Lower leg skin (tissue), 4 donors: ENCODE data around the gene SIK3. TPM values are rescaled to one million over a fixed set of nuclear protein-coding genes. Genes with fewer than 3 reads are reported as not detected.

Experiments
- DNase-seq, 2 donors: peaks; one replicate each; pipeline ENCODE4 v3.0.0-alpha.2; 2019; ENCODE audit warnings: low spot score in 2 of 2
- H3K4me3 ChIP-seq: fragments of 200-600 bp; sonication (generic); 2 replicates; pipeline ENCODE4 v1.5.1; 2017; ENCODE audit warnings: mild to moderate bottlenecking, low read depth; ENCODE audit not compliant: poor library complexity, severe bottlenecking
- POLR2A ChIP-seq, 2 donors: fragments of 450-650 bp; IDR thresholded peaks; one replicate each; pipeline ENCODE4 v1.6.1; 2016 to 2017; ENCODE audit warnings: antibody characterized with exemption in 2 of 2, mild to moderate bottlenecking in 1 of 2, moderate library complexity in 1 of 2
- WGBS, 2 donors: methylation state at CpG; one replicate each; pipeline ENCODE4 v1.1.5; 2018; 5-methylcytosine and 5-hydroxymethylcytosine counted together
- intact Hi-C: fragments of 100-400 bp; cut with DNase I; formaldehyde crosslinking; loops from one replicate; pipeline ENCODE4 v1.15.0; 2023; ENCODE audit warnings: low total_unique reads
- total RNA-seq, 4 donors: library from RNA; depleted of rRNA; stranded (reverse); fragments of >200 nt; gene quantifications; one replicate each; pipeline ENCODE4 v1.1.0, GENCODE V29; 2016
- TF ChIP-seq, protein P1 (sequence below), 3 donors: fragments of 450-650 bp; IDR thresholded peaks; one replicate each; pipeline ENCODE4 v1.5.1; 2016; ENCODE audit warnings: antibody characterized with exemption in 3 of 3, mild to moderate bottlenecking in 3 of 3, moderate library complexity in 2 of 3

The SIK3 gene
- total RNA-seq, 4 donors from 2014 or later, result 26.7 to 37.5 (median 30.1) TPM

DNA sequence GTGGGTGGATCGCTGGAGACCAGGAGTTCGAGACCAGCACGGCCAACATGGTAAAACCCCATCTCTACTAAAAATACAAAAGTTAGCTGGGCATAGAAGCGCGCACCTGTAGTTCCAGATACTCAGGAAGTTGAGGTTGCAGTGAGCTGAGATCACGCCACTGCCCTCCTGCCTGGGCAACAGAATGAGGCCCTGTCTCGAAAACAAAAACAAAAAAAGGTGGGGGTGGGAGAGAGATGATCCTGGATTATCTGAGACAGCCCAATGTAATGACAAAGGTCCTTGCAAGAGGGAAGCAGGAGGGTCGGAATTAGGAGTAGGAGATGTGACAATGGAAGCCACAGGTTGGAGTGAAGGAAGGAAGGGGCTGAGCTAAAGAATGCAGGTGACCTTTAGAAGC is 173.2 kb downstream of the SIK3 start:
- 89 to 95% methylated on average over 8 of the region's 8 CpGs for WGBS, 2 donors
- intact Hi-C loops, result no loop called here
- DNase-seq, result no peak
- no peak for TF ChIP-seq POLR2A (IDR thresholded peaks at IDR 0.05)
- TF ChIP-seq, protein P1, sequence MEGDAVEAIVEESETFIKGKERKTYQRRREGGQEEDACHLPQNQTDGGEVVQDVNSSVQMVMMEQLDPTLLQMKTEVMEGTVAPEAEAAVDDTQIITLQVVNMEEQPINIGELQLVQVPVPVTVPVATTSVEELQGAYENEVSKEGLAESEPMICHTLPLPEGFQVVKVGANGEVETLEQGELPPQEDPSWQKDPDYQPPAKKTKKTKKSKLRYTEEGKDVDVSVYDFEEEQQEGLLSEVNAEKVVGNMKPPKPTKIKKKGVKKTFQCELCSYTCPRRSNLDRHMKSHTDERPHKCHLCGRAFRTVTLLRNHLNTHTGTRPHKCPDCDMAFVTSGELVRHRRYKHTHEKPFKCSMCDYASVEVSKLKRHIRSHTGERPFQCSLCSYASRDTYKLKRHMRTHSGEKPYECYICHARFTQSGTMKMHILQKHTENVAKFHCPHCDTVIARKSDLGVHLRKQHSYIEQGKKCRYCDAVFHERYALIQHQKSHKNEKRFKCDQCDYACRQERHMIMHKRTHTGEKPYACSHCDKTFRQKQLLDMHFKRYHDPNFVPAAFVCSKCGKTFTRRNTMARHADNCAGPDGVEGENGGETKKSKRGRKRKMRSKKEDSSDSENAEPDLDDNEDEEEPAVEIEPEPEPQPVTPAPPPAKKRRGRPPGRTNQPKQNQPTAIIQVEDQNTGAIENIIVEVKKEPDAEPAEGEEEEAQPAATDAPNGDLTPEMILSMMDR (IDR thresholded peaks at IDR 0.05), result no peak
- no peak overlapping the region for H3K4me3 ChIP-seq

DNA sequence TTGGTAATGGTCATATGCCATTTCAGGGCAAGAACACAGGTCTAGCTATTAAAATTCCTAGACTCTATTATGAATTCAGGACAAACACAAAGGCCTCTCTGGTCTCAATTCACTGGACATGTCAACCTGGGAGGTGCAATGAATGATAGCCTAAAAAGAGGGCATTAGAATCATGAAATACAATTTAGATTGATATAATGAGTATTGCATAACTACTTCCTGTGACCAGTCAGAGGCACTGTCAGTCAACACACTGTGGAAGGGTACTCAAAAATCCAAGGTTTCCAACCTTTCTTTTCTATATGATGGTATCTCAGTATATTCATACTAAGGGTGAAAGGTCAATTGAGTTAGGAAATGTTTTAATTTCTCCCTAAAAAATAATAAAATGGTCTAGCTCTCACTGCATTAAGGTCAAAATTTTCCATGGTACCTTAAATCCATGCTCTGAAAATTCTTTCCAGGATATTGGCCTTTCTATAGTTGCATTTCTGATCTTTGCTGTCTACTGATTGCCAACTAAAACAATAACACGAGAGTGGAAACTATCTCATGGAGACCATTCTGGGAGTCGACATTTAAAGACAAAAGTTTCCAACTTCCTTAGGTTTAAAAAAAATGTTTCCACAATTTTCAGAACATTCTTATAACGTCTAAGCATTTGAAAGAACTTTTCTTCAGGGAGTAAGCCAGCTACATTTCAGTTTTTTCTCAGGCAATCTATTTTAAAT is 179.1 kb downstream of the SIK3 start:
- DNase-seq, result no peak
- TF ChIP-seq, protein P1 (IDR thresholded peaks at IDR 0.05), result no peak
- no peak for TF ChIP-seq POLR2A (IDR thresholded peaks at IDR 0.05)
- 59 to 64% methylated on average over 3 of the region's 3 CpGs for WGBS, 2 donors
- no peak overlapping the region for H3K4me3 ChIP-seq
- intact Hi-C loops, result no loop called here

DNA sequence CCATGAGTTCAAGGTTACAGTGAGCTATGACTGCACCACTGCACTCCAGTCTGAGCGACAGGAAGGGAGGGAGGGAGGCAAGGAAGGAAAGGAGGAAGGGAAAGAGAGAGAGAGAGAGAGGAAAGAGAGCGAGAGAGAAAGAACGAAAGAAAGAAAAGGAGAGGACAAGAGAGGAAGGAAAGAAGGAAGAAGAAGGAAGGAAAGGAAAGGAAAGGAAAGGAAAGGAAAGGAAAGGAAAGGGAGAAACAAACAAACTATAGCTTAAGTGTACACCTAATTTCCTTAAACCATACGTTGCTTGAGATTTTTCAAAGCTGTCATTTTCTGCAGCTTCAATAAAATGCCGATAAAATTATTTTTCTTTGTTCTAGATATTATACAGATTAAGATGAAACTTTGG is 180.6 kb downstream of the SIK3 start:
- H3K4me3 ChIP-seq, result no peak overlapping the region
- 92 to 98% methylated on average over 5 of the region's 5 CpGs for WGBS, 2 donors
- TF ChIP-seq POLR2A (IDR thresholded peaks at IDR 0.05), result no peak
- TF ChIP-seq, protein P1 (IDR thresholded peaks at IDR 0.05), result no peak
- intact Hi-C loops, result no loop called here
- no peak for DNase-seq

DNA sequence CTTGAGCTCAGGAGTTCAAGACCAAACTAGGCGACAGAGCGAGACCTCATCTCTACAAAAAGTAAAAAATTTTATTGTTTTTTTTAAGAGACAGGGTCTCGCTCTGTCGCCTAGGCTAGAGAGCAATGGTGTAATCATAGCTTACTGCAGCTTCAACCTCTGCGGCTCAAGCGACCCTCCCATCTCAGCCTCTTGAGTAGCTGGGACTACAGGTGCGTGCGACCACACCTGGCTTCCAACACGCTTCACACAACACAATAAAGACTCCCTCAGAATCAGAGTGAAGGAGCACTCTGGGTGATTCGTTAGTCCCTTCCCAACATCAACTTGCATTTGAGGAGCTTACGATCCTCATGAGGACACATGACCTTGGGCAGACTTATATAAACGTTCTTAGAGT is 181.3 kb downstream of the SIK3 start:
- TF ChIP-seq POLR2A (IDR thresholded peaks at IDR 0.05), result no peak
- WGBS, 2 donors, result 92 to 97% methylated on average over 12 of the region's 12 CpGs
- intact Hi-C loops, result no loop called here
- DNase-seq, result no peak
- H3K4me3 ChIP-seq, result no peak overlapping the region

DNA sequence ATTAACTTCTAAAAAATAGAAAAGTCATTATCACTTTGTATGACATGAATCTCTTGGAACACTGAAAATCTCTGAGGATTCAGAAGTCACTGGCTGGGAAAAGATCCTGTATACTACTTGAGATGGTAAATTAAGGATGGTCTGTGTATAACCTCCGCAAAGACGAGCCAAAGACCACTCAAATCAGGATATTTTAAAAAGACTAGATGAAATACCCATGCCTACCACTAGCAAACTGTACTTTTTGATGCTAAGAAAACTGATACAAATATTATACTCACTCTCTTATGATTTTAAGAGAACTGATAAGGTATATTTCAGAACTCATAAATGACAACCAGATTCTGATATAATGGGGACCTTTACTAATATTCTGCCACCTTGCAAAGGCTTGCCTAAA is 182.2 kb downstream of the SIK3 start:
- WGBS, 2 donors, result 96 to 99% methylated on average over 2 of the region's 2 CpGs
- no peak for DNase-seq
- intact Hi-C loops, result no loop called here
- TF ChIP-seq POLR2A (IDR thresholded peaks at IDR 0.05), result no peak
- TF ChIP-seq, protein P1 (IDR thresholded peaks at IDR 0.05), result no peak
- H3K4me3 ChIP-seq, result no peak overlapping the region

DNA sequence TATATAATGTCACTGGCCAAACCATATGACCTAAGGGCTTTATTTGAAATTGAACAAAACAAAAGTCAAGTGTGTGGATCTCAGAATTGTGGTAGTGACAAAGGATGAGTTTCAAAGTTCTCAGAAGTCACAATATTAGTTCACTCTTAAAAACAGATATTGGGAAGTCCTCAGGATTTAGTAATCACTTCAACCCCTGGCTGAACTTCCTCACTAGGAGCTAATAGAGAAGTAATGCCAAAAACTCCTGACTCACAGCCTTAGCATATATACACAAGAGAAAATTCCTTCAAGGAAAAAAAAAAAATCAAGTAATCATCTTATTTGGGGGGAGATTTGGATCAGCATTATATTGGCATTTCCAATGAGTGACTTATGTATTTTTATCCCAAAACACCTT is 185.2 kb downstream of the SIK3 start:
- no peak for DNase-seq

More for the DNA sequence above, 185.2 kb downstream of the SIK3 start:
- no peak overlapping the region for H3K4me3 ChIP-seq
- TF ChIP-seq, protein P1 (IDR thresholded peaks at IDR 0.05), result no peak
- TF ChIP-seq POLR2A (IDR thresholded peaks at IDR 0.05), result no peak
- intact Hi-C loops, result no loop called here
